Spleen (tissue), 11 donors: ENCODE measurements around the gene AQP12A. TPM values are rescaled to one million over a fixed set of nuclear protein-coding genes. Genes with fewer than 3 reads are reported as not detected.

Experiments
- DNase-seq: peaks from one replicate; pipeline ENCODE4 v3.0.0-alpha.2; 2020
- H3K27ac ChIP-seq, 8 donors: fragments of 200-600 bp; sonication (generic) in 7 of 8; 1 replicate in 4 of 8; 2 replicates in 4 of 8; pipeline versions ENCODE4 v1.5.0 to v1.8.0; 2016 to 2021; ENCODE audit warnings: inconsistent platforms in 4 of 8, mild to moderate bottlenecking in 4 of 8, moderate library complexity in 1 of 8
- H3K27me3 ChIP-seq, 7 donors: fragments of 200-600 bp; sonication (generic) in 6 of 7; replicated peaks in 1 of 7; 1 replicate in 4 of 7; 2 replicates in 3 of 7; pipeline versions ENCODE4 v1.5.0 to v1.8.0; 2016 to 2021; ENCODE audit warnings: inconsistent platforms in 3 of 7, mild to moderate bottlenecking in 1 of 7
- H3K36me3 ChIP-seq, 6 donors: fragments of 200-600 bp; sonication (generic) in 5 of 6; 1 replicate in 4 of 6; 2 replicates in 2 of 6; pipeline versions ENCODE4 v1.5.0 to v1.8.0; 2016 to 2021; ENCODE audit warnings: inconsistent platforms in 2 of 6
- H3K4me1 ChIP-seq, 6 donors: fragments of 200-600 bp; sonication (generic) in 5 of 6; 1 replicate in 3 of 6; 2 replicates in 3 of 6; pipeline versions ENCODE4 v1.5.0 to v1.8.0; 2016 to 2021; ENCODE audit warnings: inconsistent platforms in 3 of 6
- H3K4me3 ChIP-seq, 8 donors: fragments of 200-600 bp; sonication (generic) in 7 of 8; 1 replicate in 4 of 8; 2 replicates in 4 of 8; pipeline versions ENCODE4 v1.5.0 to v1.8.0; 2016 to 2021; ENCODE audit warnings: inconsistent platforms in 4 of 8, mild to moderate bottlenecking in 4 of 8, moderate library complexity in 2 of 8
- H3K9me3 ChIP-seq, 8 donors: fragments of 200-600 bp; sonication (generic) in 7 of 8; 1 replicate in 4 of 8; 2 replicates in 4 of 8; pipeline versions ENCODE4 v1.5.0 to v1.8.0; 2016 to 2021; ENCODE audit warnings: inconsistent platforms in 4 of 8
- CTCF ChIP-seq, 11 experiments: fragments of 200-600 bp in 7 of 11; fragments of 450-650 bp in 4 of 11; sonication (generic) in 4 of 11; IDR thresholded peaks in 8 of 11; conservative IDR thresholded peaks in 3 of 11; 1 replicate in 7 of 11; 2 replicates in 4 of 11; pipeline versions ENCODE4 v1.4.0 to v1.8.0; 2016 to 2021; ENCODE audit warnings: antibody characterized with exemption in 11 of 11, inconsistent platforms in 4 of 11, mild to moderate bottlenecking in 1 of 11
- POLR2A ChIP-seq, 3 donors: fragments of 450-650 bp; IDR thresholded peaks; one replicate each; pipeline ENCODE4 v1.5.1; 2017; ENCODE audit warnings: antibody characterized with exemption in 3 of 3, mild to moderate bottlenecking in 1 of 3
- POLR2AphosphoS5 ChIP-seq, 3 donors: sonication (generic); formaldehyde crosslinking; IDR thresholded peaks; one replicate each; pipeline ENCODE4 v1.5.1; 2017; ENCODE audit warnings: antibody characterized with exemption in 3 of 3
- WGBS, 5 donors: extraction: QIAGEN DNeasy Blood & Tissue Kit in 3 of 5; methylation state at CpG; one replicate each; pipeline versions ENCODE4 v1.1.5 to v1.1.7; 2013 to 2018; 5-methylcytosine and 5-hydroxymethylcytosine counted together
- intact Hi-C: fragments of 100-400 bp; cut with DNase I; formaldehyde crosslinking; loops from one replicate; pipeline ENCODE4 v1.15.0; 2023; ENCODE audit warnings: low total_unique reads
- polyA plus RNA-seq, 3 donors: library from polyadenylated mRNA; stranded (reverse); fragments of 200-250 nt; gene quantifications; one replicate each; pipeline ENCODE4 v1.2.1, GENCODE V29; 2013
- total RNA-seq, 7 donors: library from RNA; depleted of rRNA in 3 of 7; stranded (reverse); fragments of >200 nt in 3 of 7; fragmentation: NEBNext Ultra II Directional in 4 of 7; extraction: Animal tissue kit (Norgen Biotek cat#: 25700) in 4 of 7; gene quantifications; one replicate each; pipeline versions ENCODE4 v1.1.0 to v1.2.1, GENCODE V29; 2016 to 2021
- donor health status: healthy with polysubstance abuse.
- donor health status: DM: no; HTN: no; CAD: no; lungs with moderate emphysema.
- donor health status: DM: no; HTN: no; CAD: no.
- donor health status: Bipolar disorder and iron deficiency.
- donor health status: healthy.
- donor health status: DM: no; HTN: no; CAD: no.
- donor health status: DM: yes; HTN: yes; CAD: no.

The AQP12A gene
- total and polyA plus RNA-seq, 10 donors = 1.6 to 1.8 TPM; not detected in 8

GRCh38 chr2:240733803-240734495 lies 42.3 kb downstream of the AQP12A start:
- H3K36me3 ChIP-seq = no peaks in the 10 kb centered on the region
- no peak for DNase-seq
- TF ChIP-seq POLR2AphosphoS5 (IDR thresholded peaks at IDR 0.05) (no peak), CTCF (IDR thresholded peaks at IDR 0.05 in 8 of 11, conservative IDR thresholded peaks at IDR 0.05 in 3 of 11) (peak in 3 of 11 experiments; percentile 13 to 30 (median 27)), POLR2A (IDR thresholded peaks at IDR 0.05) (no peak)
- H3K4me1 ChIP-seq = no peaks in the 10 kb centered on the region
- intact Hi-C loops = no loop called here
- 77 to 88% (median 79%) methylated on average over 17 to 24 of the region's 24 CpGs for WGBS, 5 donors
- no peak overlapping the region for H3K27ac ChIP-seq
- peaks cover 0 to 57% (median 0%) of the 10 kb centered on the region in 7 donors for H3K27me3 ChIP-seq
- H3K4me3 ChIP-seq = no peak overlapping the region
- H3K9me3 ChIP-seq = no peaks in the 10 kb centered on the region

GRCh38 chr2:240734756-240735155 lies 43.1 kb downstream of the AQP12A start:
- H3K4me1 ChIP-seq = no peaks in the 10 kb centered on the region
- TF ChIP-seq POLR2AphosphoS5 (IDR thresholded peaks at IDR 0.05) = no peak
- TF ChIP-seq POLR2A (IDR thresholded peaks at IDR 0.05) = no peak
- TF ChIP-seq CTCF (IDR thresholded peaks at IDR 0.05 in 8 of 11, conservative IDR thresholded peaks at IDR 0.05 in 3 of 11) = no peak
- H3K4me3 ChIP-seq = no peak overlapping the region
- no peak for DNase-seq
- H3K36me3 ChIP-seq = no peaks in the 10 kb centered on the region
- no peaks in the 10 kb centered on the region for H3K9me3 ChIP-seq
- H3K27ac ChIP-seq = no peak overlapping the region
- WGBS, 5 donors = 81 to 93% (median 91%) methylated on average over 14 to 17 of the region's 17 CpGs
- peaks cover 0 to 49% (median 0%) of the 10 kb centered on the region in 7 donors for H3K27me3 ChIP-seq
- intact Hi-C loops = no loop called here

GRCh38 chr2:240735476-240735875 lies 43.8 kb downstream of the AQP12A start:
- Histone ChIP-seq H3K27me3 (peaks cover 0 to 42% (median 0%) of the 10 kb centered on the region in 7 donors), H3K4me3 (no peak overlapping the region), H3K36me3 (no peaks in the 10 kb centered on the region), H3K4me1 (no peaks in the 10 kb centered on the region), H3K27ac (no peak overlapping the region), H3K9me3 (no peaks in the 10 kb centered on the region)
- no peak for DNase-seq
- no peak for TF ChIP-seq POLR2A (IDR thresholded peaks at IDR 0.05)
- TF ChIP-seq CTCF (IDR thresholded peaks at IDR 0.05 in 8 of 11, conservative IDR thresholded peaks at IDR 0.05 in 3 of 11) = no peak
- TF ChIP-seq POLR2AphosphoS5 (IDR thresholded peaks at IDR 0.05) = no peak
- intact Hi-C loops = no loop called here
- WGBS, 5 donors = 81 to 94% (median 89%) methylated on average over 3 to 10 of the region's 10 CpGs

- Histone ChIP-seq H3K36me3 (no peaks in the 10 kb centered on the region), H3K27me3 (peaks cover 0 to 32% (median 0%) of the 10 kb centered on the region in 7 donors), H3K4me1 (no peaks in the 10 kb centered on the region), H3K27ac (no peak overlapping the region), H3K4me3 (no peak overlapping the region), H3K9me3 (no peaks in the 10 kb centered on the region)
- WGBS, 5 donors = 82 to 88% (median 85%) methylated on average over 20 to 35 of the region's 35 CpGs
- no peak for DNase-seq
- TF ChIP-seq POLR2AphosphoS5 (IDR thresholded peaks at IDR 0.05) (no peak), POLR2A (IDR thresholded peaks at IDR 0.05) (no peak), CTCF (IDR thresholded peaks at IDR 0.05 in 8 of 11, conservative IDR thresholded peaks at IDR 0.05 in 3 of 11) (no peak)
- intact Hi-C loops = no loop called here
Measured at GRCh38 chr2:240736281-240737250, 44.9 kb downstream of the AQP12A start.
